ENCODE measurements around the gene ATRN. TPM values are rescaled to one million over a fixed set of nuclear protein-coding genes. Genes with fewer than 3 reads are reported as not detected.
"Not testable (repeated sequence)": the region's sequence is repeated elsewhere in the genome, so short reads cannot be mapped to it uniquely, and the experiment has no call there.

The ATRN gene
- total RNA-seq, 2 experiments from 2014 or later = 7.3 to 7.7 TPM

DNA sequence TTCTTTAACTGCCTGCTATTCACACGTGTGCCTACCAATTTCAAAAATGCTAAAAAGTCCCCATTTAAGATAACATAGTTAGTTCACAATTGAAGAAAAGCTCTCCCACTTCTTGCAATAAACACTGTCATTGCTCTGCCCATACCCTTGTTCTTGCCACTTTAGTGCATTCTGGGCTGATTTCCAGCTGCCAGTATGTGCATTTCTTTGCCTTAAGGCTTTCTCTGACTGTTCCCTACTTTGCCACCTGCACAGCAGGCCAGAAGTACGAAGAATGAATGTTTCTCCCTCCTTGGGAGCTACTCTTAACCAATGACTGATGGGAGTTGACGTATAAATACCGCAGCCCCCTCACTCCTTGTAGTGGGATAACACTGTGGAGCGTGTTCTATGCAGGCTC is 16.0 kb upstream of the ATRN start:
- no peaks in the 10 kb centered on the region for H3K9me3 Mint-ChIP-seq
- no peak overlapping the region for H3K27ac Mint-ChIP-seq
- H3K4me1 Mint-ChIP-seq = no peaks in the 10 kb centered on the region
- DNase-seq = no peak
- H3K36me3 Mint-ChIP-seq = no peaks in the 10 kb centered on the region
- peaks cover 4% of the 10 kb centered on the region for H3K27me3 Mint-ChIP-seq
- no peak overlapping the region for H3K4me3 Mint-ChIP-seq

DNA sequence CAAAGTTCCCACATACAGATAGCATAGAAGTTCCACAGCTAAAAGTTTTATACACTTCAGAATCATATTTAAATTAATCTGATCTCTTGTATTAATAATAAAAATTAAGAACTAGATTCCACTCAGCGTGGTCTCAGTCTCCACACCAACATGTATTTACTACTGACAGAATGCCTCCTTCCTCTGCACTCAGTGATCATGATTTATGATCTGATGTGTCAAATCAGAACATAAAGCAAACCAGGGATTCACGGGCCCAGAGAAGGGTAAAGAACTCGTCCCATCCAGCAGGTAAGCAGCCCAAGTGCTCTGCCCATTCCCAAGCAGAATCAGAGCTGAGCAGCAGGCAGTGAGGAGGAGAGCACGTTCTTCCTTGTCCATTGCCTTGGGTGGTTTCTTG is 14.2 kb upstream of the ATRN start:
- DNase-seq = no peak
- H3K36me3 Mint-ChIP-seq = no peaks in the 10 kb centered on the region

DNA sequence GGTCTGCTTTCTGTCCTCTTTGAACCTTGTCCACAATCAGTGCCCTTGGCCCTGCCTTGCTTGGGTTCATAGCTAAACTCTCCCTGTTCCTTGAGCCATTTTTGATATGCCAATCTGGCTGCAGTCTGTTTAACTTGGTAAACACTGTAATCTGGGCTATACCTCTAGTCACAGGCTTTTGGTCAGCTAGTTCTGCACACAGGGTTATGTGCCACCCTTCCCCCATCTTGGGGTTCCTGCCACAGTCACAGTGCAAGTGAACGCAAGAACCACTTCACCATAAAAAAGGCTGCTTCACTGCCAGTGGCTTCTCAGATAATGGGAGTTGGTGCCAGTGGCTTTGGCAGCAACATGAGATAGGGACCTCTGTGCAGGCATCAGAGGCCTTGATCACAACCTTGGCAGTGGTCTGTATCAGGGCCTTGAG is 10.9 kb upstream of the ATRN start:
- Mint-ChIP-seq H3K4me1 (no peaks in the 10 kb centered on the region), H3K27me3 (peaks cover 4% of the 10 kb centered on the region), H3K4me3 (no peak overlapping the region), H3K9me3 (no peaks in the 10 kb centered on the region), H3K36me3 (no peaks in the 10 kb centered on the region), H3K27ac (no peak overlapping the region)
- DNase-seq = no peak

More for the DNA sequence above, 14.2 kb upstream of the ATRN start:
- Mint-ChIP-seq H3K27me3 (peaks cover 4% of the 10 kb centered on the region), H3K9me3 (no peaks in the 10 kb centered on the region), H3K4me1 (no peaks in the 10 kb centered on the region), H3K4me3 (no peak overlapping the region), H3K27ac (no peak overlapping the region)

DNA sequence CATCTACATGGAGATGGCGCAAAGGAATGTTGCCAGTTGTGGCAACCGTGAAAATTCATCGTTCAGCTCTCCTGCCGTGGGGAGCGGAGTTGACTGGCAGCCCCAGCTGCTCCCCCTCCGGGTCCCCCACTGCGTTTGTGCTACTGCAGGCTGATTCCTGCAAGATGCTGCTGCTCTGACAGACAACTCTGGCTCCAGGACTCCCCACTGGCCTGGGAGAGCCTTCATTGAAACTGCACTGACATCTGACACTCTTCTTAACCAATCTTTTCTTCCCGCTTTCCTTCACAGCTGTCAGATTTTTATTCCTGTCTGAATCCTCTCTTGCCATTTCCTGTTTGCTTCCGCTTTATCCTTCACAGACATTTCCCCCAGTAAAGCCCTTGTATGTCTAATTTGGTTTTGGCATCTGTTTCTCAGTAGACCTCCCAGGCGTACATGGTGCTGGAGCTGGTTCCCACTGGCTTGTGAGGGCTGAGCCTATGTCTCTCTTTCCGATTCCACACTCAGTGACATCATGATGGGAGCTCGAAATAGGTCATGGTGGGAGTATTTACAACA is 9.5 kb upstream of the ATRN start:
- no peaks in the 10 kb centered on the region for H3K36me3 Mint-ChIP-seq
- H3K27me3 Mint-ChIP-seq = peaks cover 4% of the 10 kb centered on the region
- DNase-seq = no peak
- H3K4me3 Mint-ChIP-seq = no peak overlapping the region
- H3K4me1 Mint-ChIP-seq = no peaks in the 10 kb centered on the region
- no peak overlapping the region for H3K27ac Mint-ChIP-seq
- no peaks in the 10 kb centered on the region for H3K9me3 Mint-ChIP-seq

DNA sequence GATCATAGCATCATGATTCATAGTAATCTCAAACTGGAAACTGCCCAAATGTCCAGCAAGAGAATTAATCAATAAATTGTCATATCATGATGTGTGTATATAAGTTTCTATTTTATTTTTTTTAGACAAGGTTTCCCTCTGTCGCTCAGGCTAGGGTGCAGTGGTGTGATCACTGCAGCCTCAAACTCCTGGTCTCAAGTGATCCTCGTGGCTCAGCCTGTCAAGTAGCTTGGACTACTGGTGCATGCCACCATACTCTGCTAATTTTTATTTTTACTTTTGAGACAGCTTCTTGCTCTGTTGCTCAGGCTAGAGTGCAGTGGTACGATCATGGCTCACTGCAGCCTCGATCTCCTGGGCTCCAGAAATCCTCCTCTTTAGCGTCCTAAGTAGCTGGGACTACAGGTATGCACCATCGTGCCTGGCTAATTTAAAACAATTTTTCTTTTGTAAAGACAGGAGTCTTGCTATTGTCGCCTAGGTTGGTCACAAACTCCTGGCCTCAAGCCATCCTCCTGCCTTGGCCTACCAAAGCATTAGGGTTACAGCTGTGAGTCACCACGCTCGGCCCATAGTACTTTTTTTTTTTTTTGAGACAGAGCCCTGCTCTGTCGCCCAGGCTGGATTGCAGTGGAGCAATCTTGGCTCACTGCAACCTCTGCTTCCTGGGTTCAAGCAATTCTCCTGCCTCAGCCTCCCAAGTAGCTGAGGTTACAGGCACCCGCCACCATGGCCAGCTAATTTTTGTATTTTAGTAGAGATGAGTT is 8.7 kb upstream of the ATRN start:
- no peak overlapping the region for H3K4me3 Mint-ChIP-seq
- no peaks in the 10 kb centered on the region for H3K4me1 Mint-ChIP-seq
- peaks cover 4% of the 10 kb centered on the region for H3K27me3 Mint-ChIP-seq
- no peaks in the 10 kb centered on the region for H3K36me3 Mint-ChIP-seq
- H3K27ac Mint-ChIP-seq = no peak overlapping the region
- DNase-seq = no peak
- H3K9me3 Mint-ChIP-seq = no peaks in the 10 kb centered on the region

DNA sequence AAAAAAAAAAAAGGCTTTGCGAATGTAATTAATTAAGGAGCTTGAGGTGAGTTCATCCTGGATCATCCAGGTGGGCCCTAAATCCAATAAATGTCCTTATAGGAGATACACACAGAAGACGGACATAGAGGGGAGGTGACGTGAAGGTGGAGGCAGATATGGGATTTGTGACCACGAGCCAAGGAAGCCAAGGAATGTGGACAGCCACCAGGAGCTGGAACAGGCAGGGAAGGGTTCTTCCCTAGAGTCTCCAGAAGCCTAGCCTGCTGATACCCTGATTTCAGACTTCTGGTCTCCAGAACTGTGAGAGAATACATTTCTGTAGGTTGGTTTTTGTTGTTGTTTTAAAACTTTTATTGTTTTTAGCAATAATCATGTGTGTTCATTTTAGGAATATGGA is 6.7 kb upstream of the ATRN start:
- no peaks in the 10 kb centered on the region for H3K4me1 Mint-ChIP-seq
- no peaks in the 10 kb centered on the region for H3K27me3 Mint-ChIP-seq
- H3K27ac Mint-ChIP-seq = no peak overlapping the region
- no peak overlapping the region for H3K4me3 Mint-ChIP-seq
- no peaks in the 10 kb centered on the region for H3K36me3 Mint-ChIP-seq
- H3K9me3 Mint-ChIP-seq = no peaks in the 10 kb centered on the region
- DNase-seq = no peak

DNA sequence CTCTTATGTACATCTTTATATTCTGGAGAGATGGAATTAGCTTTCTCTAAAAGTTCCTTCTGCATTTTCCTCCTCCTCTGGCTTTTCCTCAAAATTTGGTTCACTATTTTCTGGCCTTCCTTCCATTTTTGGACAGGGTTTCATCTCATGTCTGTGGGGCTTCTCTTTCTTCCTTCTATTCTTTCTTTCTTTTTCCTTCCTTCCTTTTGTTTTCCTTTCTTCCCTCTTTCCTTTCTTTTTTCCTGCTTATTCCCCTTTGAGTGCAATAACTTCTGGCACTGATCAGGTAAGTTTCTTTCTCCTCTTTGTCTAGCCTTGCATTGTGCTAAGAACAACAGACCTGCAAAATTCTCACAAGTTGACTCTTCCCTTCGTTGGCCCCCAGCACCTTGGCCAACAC is 5.5 kb upstream of the ATRN start:
- Mint-ChIP-seq H3K36me3 (no peaks in the 10 kb centered on the region), H3K9me3 (no peaks in the 10 kb centered on the region), H3K27ac (no peak overlapping the region), H3K27me3 (no peaks in the 10 kb centered on the region), H3K4me1 (peaks cover 3% of the 10 kb centered on the region), H3K4me3 (no peak overlapping the region)
- no peak for DNase-seq

DNA sequence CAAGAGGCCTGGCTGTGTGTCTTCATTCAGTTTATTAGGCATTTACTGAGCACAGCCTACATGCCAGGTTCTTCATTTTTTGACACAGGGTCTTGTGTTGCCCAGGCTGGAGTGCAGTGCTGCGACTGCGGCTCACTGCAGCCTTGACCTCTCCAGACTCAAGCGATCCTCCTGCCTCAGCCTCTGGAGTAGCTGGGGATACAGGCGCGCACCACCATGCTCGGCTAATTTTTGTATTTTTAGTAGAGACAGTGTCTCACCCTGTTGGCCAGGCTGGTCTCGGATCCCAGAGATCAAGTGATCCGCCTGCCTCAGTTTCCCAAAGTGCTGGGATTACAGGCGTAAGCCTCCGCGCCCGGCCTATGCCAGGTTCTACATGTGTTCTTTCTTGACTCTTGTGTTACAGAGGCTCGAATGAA is 601 bp upstream of the ATRN start:
- Mint-ChIP-seq H3K4me1 (peaks cover 27% of the 10 kb centered on the region), H3K4me3 (peak overlapping the region; percentile 91), H3K36me3 (no peaks in the 10 kb centered on the region), H3K27ac (peak overlapping the region; percentile 64), H3K27me3 (no peaks in the 10 kb centered on the region), H3K9me3 (no peaks in the 10 kb centered on the region)
- no peak for DNase-seq

DNA sequence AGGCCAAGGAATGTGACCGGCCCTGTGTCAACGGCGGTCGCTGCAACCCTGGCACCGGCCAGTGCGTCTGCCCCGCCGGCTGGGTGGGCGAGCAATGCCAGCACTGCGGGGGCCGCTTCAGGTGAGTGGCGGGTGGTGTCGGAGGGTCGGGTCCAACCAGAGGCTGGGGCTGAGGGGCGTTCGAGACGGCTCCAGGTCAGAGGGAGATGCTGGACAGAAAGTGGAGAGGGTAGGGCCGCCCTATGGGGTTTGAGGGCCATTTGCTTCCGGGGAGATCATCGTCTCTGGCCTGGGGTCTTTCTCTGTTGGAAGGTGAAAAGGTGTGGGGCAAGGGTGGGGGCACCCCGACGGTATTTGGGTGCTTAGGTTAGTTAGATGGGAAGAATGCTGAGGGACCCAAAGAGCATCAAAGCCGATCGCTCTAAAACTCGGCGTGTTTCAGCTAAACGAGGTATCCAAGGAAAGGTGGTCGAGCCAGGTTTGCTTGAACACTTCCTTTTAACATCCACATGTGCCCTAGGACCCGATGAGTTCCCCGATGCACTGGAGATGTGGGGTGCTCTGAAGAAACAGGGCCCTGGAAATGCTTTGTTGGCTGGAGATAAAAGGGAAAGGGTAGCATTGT is 691 bp downstream of the ATRN start:
- Mint-ChIP-seq H3K4me3 (peak overlapping the region; percentile 91), H3K27ac (peak overlapping the region; percentile 79), H3K27me3 (no peaks in the 10 kb centered on the region), H3K9me3 (no peaks in the 10 kb centered on the region), H3K36me3 (no peaks in the 10 kb centered on the region), H3K4me1 (peaks cover 27% of the 10 kb centered on the region)
- DNase-seq = peak; percentile 2

DNA sequence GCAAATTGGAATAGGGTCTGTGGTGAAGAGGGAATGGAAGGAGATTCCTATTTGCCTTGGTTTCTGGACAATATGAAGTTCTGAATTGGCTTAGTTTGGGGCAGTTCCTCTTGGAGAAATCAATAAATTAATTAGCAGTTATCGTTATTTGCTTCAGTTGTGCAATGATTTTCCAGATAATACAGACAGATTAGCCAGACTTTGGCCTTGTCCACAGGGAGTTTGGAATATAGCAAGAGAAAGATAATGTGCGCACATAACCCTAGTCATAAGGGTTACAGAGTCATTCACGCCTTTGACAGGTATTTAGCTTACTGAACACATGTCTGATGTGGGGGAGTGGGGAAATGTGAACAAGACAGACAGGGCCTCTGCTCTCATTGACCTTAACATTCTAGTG is 1.3 kb downstream of the ATRN start:
- H3K4me3 Mint-ChIP-seq = peak overlapping the region; percentile 91
- H3K36me3 Mint-ChIP-seq = no peaks in the 10 kb centered on the region
- DNase-seq = no peak
- H3K9me3 Mint-ChIP-seq = no peaks in the 10 kb centered on the region
- no peak overlapping the region for H3K27ac Mint-ChIP-seq
- H3K4me1 Mint-ChIP-seq = peaks cover 27% of the 10 kb centered on the region
- H3K27me3 Mint-ChIP-seq = no peaks in the 10 kb centered on the region

DNA sequence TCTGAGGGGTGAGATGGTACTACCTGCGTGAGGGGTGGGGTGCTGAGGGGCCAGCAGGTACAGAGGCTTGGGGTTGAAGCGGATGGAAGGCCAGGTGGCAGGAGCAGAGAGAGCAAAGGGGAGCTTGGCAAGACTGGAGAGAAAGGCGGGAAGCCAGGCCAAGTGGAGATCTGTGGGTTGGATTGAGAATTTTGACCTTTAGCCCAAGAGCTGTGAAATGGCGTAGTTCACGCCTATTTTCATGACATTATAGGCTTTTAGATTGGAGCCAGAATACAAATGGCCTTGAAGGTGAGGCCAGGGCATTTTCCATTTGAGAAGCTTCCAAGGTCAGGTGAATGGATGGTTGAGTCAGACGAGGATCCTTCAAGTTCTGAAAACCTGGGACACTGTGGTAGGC is 2.5 kb downstream of the ATRN start:
- DNase-seq = no peak
- Mint-ChIP-seq H3K9me3 (no peaks in the 10 kb centered on the region), H3K36me3 (peaks cover 3% of the 10 kb centered on the region), H3K4me1 (peaks cover 27% of the 10 kb centered on the region), H3K4me3 (no peak overlapping the region), H3K27ac (no peak overlapping the region), H3K27me3 (no peaks in the 10 kb centered on the region)

DNA sequence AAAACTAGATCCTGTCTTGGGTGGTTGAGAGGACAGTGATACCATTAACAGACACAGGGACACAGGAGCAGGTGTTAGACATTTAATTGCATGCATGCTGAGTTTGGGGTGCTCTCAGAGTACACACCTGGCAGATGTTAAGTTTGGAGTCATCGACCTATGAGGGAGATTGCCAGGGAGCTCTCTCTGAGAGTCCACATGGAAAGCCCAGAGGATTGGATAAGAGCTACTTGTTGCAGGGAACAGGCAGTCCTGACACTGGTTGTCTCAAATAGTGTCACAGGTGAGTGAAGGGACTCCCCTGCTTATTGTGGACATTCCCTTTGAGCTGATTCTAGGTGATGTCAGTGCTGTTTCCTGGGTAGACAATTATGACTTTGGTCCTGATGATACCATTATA is 3.1 kb downstream of the ATRN start:
- Mint-ChIP-seq H3K9me3 (no peaks in the 10 kb centered on the region), H3K36me3 (peaks cover 4% of the 10 kb centered on the region), H3K4me3 (no peak overlapping the region), H3K4me1 (peaks cover 27% of the 10 kb centered on the region), H3K27me3 (no peaks in the 10 kb centered on the region), H3K27ac (peak overlapping the region; percentile 4)
- no peak for DNase-seq

DNA sequence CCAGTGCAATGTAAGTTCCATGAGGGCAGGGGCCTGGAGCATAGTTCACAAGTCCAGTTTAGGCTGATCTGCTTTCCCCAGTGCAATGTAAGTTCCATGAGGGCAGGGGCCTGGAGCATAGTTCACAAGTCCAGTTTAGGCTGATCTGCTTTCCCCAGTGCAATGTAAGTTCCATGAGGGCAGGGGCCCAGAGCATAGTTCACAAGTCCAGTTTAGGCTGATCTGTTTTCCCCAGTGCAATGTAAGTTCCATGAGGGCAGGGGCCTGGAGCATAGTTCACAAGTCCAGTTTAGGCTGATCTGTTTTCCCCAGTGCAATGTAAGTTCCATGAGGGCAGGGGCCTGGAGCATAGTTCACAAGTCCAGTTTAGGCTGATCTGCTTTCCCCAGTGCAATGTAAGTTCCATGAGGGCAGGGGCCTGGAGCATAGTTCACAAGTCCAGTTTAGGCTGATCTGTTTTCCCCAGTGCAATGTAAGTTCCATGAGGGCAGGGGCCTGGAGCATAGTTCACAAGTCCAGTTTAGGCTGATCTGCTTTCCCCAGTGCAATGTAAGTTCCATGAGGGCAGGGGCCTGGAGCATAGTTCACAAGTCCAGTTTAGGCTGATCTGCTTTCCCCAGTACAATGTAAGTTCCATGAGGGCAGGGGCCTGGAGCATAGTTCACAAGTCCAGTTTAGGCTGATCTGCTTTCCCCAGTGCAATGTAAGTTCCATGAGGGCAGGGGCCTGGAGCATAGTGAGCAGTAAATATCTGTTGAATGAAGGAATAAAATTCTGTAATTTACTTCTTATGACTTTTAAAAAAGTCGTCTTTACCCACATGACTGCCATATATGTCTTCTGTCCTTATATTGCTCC is 6.4 kb downstream of the ATRN start:
- not testable (repeated sequence) for H3K36me3 Mint-ChIP-seq, H3K4me3 Mint-ChIP-seq, DNase-seq, H3K27ac Mint-ChIP-seq, H3K27me3 Mint-ChIP-seq, H3K9me3 Mint-ChIP-seq
- peaks cover 23% of the 10 kb centered on the region for H3K4me1 Mint-ChIP-seq

DNA sequence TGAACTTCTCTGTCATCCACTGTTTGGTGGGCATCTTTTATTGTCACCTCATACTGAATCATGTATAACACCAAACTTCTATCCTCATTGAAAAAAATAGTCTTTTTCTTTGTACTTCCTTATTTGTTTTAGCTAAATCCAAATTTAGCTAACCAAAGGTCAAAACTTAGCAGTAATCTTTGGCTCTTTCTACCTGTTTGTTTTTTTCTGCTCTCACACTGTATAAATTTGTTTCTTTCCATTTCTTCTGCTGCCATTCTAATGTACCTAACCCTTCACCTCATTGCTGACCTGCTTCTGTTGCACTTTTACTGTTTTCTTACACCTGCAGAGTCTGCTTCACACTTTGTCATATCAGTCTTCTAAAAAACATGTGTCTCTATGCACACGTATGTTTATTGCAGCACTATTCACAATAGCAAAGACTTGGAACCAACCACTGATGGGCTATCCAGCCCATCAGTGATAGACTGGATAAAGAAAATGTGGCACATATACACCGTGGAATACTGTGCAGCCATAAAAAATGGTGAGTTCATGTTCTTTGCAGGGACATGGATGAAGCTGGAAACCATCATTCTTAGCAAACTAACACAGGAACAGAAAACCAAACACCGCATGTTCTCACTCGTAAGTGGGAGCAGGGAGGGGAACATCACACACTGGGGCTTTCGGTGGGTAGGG is 7.2 kb downstream of the ATRN start:
- Mint-ChIP-seq H3K9me3 (no peaks in the 10 kb centered on the region), H3K4me1 (peaks cover 20% of the 10 kb centered on the region), H3K27ac (no peak overlapping the region), H3K27me3 (no peaks in the 10 kb centered on the region), H3K4me3 (no peak overlapping the region), H3K36me3 (peaks cover 4% of the 10 kb centered on the region)
- no peak for DNase-seq

DNA sequence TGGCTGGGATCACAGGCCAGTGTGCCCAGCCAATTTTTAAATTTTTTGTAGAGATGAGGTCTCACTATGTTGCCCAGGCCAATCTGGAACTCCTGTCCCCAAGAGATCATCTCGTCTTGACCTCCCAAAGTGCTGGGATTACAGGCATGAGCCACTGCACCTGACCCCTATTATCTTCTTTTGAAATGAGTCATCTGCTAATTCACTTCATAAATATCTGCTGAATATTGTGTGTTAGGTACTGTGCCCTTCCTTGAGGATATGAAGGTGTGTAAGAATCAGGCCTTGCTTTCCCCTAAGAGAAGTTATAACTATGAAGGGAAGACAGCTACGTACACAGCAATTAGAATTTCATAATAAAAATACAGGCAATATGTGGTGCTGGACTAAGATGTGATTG is 8.2 kb downstream of the ATRN start:
- H3K4me1 Mint-ChIP-seq = peaks cover 18% of the 10 kb centered on the region
- no peak for DNase-seq
- H3K9me3 Mint-ChIP-seq = no peaks in the 10 kb centered on the region
- peaks cover 4% of the 10 kb centered on the region for H3K36me3 Mint-ChIP-seq
- H3K4me3 Mint-ChIP-seq = no peak overlapping the region
- no peak overlapping the region for H3K27ac Mint-ChIP-seq
- no peaks in the 10 kb centered on the region for H3K27me3 Mint-ChIP-seq
